H9 (cell line): ENCODE data around the gene FARP1. TPM values are rescaled to one million over a fixed set of nuclear protein-coding genes. Genes with fewer than 3 reads are reported as not detected.

Experiments
- DNase-seq: peaks from one replicate; pipeline ENCODE4 v3.0.0-alpha.2; 2017
- H2AFZ ChIP-seq: one replicate; pipeline ENCODE4 v1.6.1; 2013; ENCODE audit warnings: mild to moderate bottlenecking, low read length, control low read depth, moderate library complexity
- H2AK5ac ChIP-seq: 2 replicates; pipeline ENCODE4 v1.6.1; 2013; ENCODE audit warnings: low read length, control low read depth, mixed read lengths; ENCODE audit not compliant: insufficient read length
- H2BK120ac ChIP-seq: one replicate; pipeline ENCODE4 v1.6.1; 2013; ENCODE audit warnings: low read depth, mild to moderate bottlenecking, low read length, control low read depth, inconsistent platforms; ENCODE audit not compliant: poor library complexity, severe bottlenecking
- H2BK12ac ChIP-seq: 2 replicates; pipeline ENCODE4 v1.6.1; 2013; ENCODE audit warnings: low read length, control low read depth, mixed read lengths, low read depth; ENCODE audit not compliant: insufficient read length
- H2BK15ac ChIP-seq: 2 replicates; pipeline ENCODE4 v1.6.1; 2013; ENCODE audit warnings: low read depth, low read length, control low read depth
- H2BK20ac ChIP-seq: one replicate; pipeline ENCODE4 v1.6.1; 2013; ENCODE audit warnings: low read depth, mild to moderate bottlenecking, low read length, control low read depth, inconsistent platforms; ENCODE audit not compliant: poor library complexity, severe bottlenecking
- H2BK5ac ChIP-seq: 2 replicates; pipeline ENCODE4 v1.6.1; 2013; ENCODE audit warnings: low read length, control low read depth, mixed read lengths; ENCODE audit not compliant: insufficient read length
- H3K14ac ChIP-seq: 2 replicates; pipeline ENCODE4 v1.6.1; 2013; ENCODE audit warnings: low read length, control low read depth; ENCODE audit not compliant: insufficient read depth
- H3K18ac ChIP-seq: 2 replicates; pipeline ENCODE4 v1.6.1; 2013; ENCODE audit warnings: low read depth, mild to moderate bottlenecking, mixed read lengths, low read length, control low read depth; ENCODE audit not compliant: insufficient read length
- H3K23ac ChIP-seq: 2 replicates; pipeline ENCODE4 v1.6.1; 2013; ENCODE audit warnings: low read length, control low read depth, mixed read lengths, low read depth; ENCODE audit not compliant: insufficient read length
- H3K23me2 ChIP-seq: 2 replicates; pipeline ENCODE4 v1.6.1; 2013; ENCODE audit warnings: low read depth, mild to moderate bottlenecking, mixed read lengths, low read length, control low read depth; ENCODE audit not compliant: insufficient read length, poor library complexity, severe bottlenecking
- H3K27ac ChIP-seq: 2 replicates; pipeline ENCODE4 v1.5.1; 2013; ENCODE audit warnings: low read length, control low read depth, mixed read lengths, low read depth; ENCODE audit not compliant: insufficient read length
- H3K27me3 ChIP-seq: 2 replicates; pipeline ENCODE4 v1.6.1; 2013; ENCODE audit warnings: low read length, control low read depth, inconsistent platforms; ENCODE audit not compliant: insufficient read depth
- H3K4ac ChIP-seq: 2 replicates; pipeline ENCODE4 v1.6.1; 2013; ENCODE audit warnings: low read depth, mild to moderate bottlenecking, control low read depth, inconsistent platforms, low read length, moderate library complexity
- H3K4me1 ChIP-seq: 2 replicates; pipeline ENCODE4 v1.6.1; 2013; ENCODE audit warnings: low read length, control low read depth, inconsistent platforms; ENCODE audit not compliant: insufficient read depth
- H3K4me2 ChIP-seq: 2 replicates; pipeline ENCODE4 v1.6.1; 2013; ENCODE audit warnings: low read length, control low read depth, mixed read lengths; ENCODE audit not compliant: insufficient read length, insufficient read depth
- H3K56ac ChIP-seq: 2 replicates; pipeline ENCODE4 v1.6.1; 2013; ENCODE audit warnings: low read depth, mild to moderate bottlenecking, mixed read lengths, low read length, control low read depth; ENCODE audit not compliant: insufficient read length
- H3K79me1 ChIP-seq: 2 replicates; pipeline ENCODE4 v1.6.1; 2013; ENCODE audit warnings: low read depth, mild to moderate bottlenecking, moderate library complexity, low read length, control low read depth, inconsistent platforms; ENCODE audit not compliant: insufficient read depth, poor library complexity, severe bottlenecking
- H3K79me2 ChIP-seq: 2 replicates; pipeline ENCODE4 v1.6.1; 2013; ENCODE audit warnings: low read length, control low read depth, inconsistent platforms; ENCODE audit not compliant: insufficient read depth
- H3K9ac ChIP-seq: 2 replicates; pipeline ENCODE4 v1.6.1; 2013; ENCODE audit warnings: low read length, control low read depth, mixed read lengths; ENCODE audit not compliant: insufficient read length; ENCODE audit errors: extremely low read depth
- H3K9me3 ChIP-seq: one replicate; pipeline ENCODE4 v1.6.1; 2013; ENCODE audit warnings: low read depth, low read length, inconsistent platforms; ENCODE audit not compliant: control insufficient read depth
- H3T11ph ChIP-seq: one replicate; pipeline ENCODE4 v1.6.1; 2013; ENCODE audit warnings: mild to moderate bottlenecking, low read length, control low read depth, inconsistent platforms
- H4K20me1 ChIP-seq: one replicate; pipeline ENCODE4 v1.6.1; 2013; ENCODE audit not compliant: control insufficient read depth, insufficient read length, insufficient read depth
- H4K5ac ChIP-seq: 2 replicates; pipeline ENCODE4 v1.6.1; 2013; ENCODE audit warnings: low read depth, mild to moderate bottlenecking, mixed read lengths, low read length, control low read depth; ENCODE audit not compliant: insufficient read length
- H4K8ac ChIP-seq: replicated peaks from 2 replicates; pipeline ENCODE4 v1.6.1; 2013; ENCODE audit warnings: low read length, control low read depth, mixed read lengths, low read depth; ENCODE audit not compliant: insufficient read length
- H4K91ac ChIP-seq: 2 replicates; pipeline ENCODE4 v1.6.1; 2013; ENCODE audit warnings: low read depth, mild to moderate bottlenecking, moderate library complexity, mixed read lengths, low read length, control low read depth; ENCODE audit not compliant: insufficient read length
- H3K27ac Mint-ChIP-seq, 3 experiments: 2 replicates in 2 of 3; 3 replicates in 1 of 3; pipeline ENCODE4 v1.8.0; 2020 to 2021; ENCODE audit warnings: mixed read lengths in 3 of 3, mild to moderate bottlenecking in 1 of 3, moderate library complexity in 1 of 3
- H3K27me3 Mint-ChIP-seq: 2 replicates; pipeline ENCODE4 v1.8.0; 2021; ENCODE audit warnings: low read depth, mild to moderate bottlenecking, moderate library complexity, mixed read lengths
- H3K36me3 Mint-ChIP-seq, 3 experiments: 2 replicates in 2 of 3; 3 replicates in 1 of 3; pipeline ENCODE4 v1.8.0; 2020 to 2021; ENCODE audit warnings: low read depth in 3 of 3, mixed read lengths in 3 of 3; ENCODE audit not compliant: insufficient read depth in 1 of 3
- H3K4me1 Mint-ChIP-seq, 2 experiments: 2 replicates each; pipeline ENCODE4 v1.8.0; 2020; ENCODE audit warnings: mixed read lengths in 2 of 2
- H3K4me3 Mint-ChIP-seq, 2 experiments: 2 replicates in 1 of 2; 3 replicates in 1 of 2; pipeline ENCODE4 v1.8.0; 2020 to 2021; ENCODE audit warnings: mild to moderate bottlenecking in 2 of 2, mixed read lengths in 2 of 2, moderate library complexity in 1 of 2
- H3K9me3 Mint-ChIP-seq, 2 experiments: 2 replicates in 1 of 2; 3 replicates in 1 of 2; pipeline ENCODE4 v1.8.0; 2020; ENCODE audit warnings: mild to moderate bottlenecking in 2 of 2, mixed read lengths in 2 of 2, moderate library complexity in 1 of 2
- CTCF ChIP-seq: fragments of 200-600 bp; sonication (generic); conservative IDR thresholded peaks from 3 replicates; pipeline ENCODE4 v1.8.0; 2021; ENCODE audit warnings: antibody characterized with exemption, mild to moderate bottlenecking
- WGBS: extraction: QIAGEN DNeasy Blood & Tissue Kit; methylation state at CpG from one replicate; pipeline ENCODE4 v1.1.7; 2013; ENCODE audit warnings: missing lambda C conversion rate, low lambda C conversion rate, mixed read lengths; ENCODE audit not compliant: insufficient read length; ENCODE audit errors: extremely low coverage; 5-methylcytosine and 5-hydroxymethylcytosine counted together
- total RNA-seq: library from RNA; stranded (reverse); gene quantifications from 2 replicates; pipeline ENCODE4 v1.2.1, GENCODE V29; 2021

The FARP1 gene
- total RNA-seq, 1 experiment from 2014 or later = 95.9 TPM

- Mint-ChIP-seq H3K9me3 (no peaks in the 10 kb centered on the region), H3K4me3 (no peak overlapping the region), H3K27me3 (no peaks in the 10 kb centered on the region; the same call in 1 of the 2 replicates), H3K4me1 (peaks cover 32 to 34% of the 10 kb centered on the region in 2 experiments), H3K27ac (peak overlapping the region in 1 of 3 experiments; percentile 34; a peak in 1 of 7 replicates), H3K36me3 (peaks cover 0 to 10% (median 6%) of the 10 kb centered on the region in 3 experiments; a peak in 4 of 7 replicates)
- Histone ChIP-seq H2BK15ac (no peak overlapping the region), H2AK5ac (no peak overlapping the region), H3K27ac (no peak overlapping the region), H2BK120ac (no peak overlapping the region), H2BK5ac (no peak overlapping the region), H3K23me2 (no peaks in the 10 kb centered on the region), H3K79me2 (no peaks in the 10 kb centered on the region; the same call in 1 of the 2 replicates), H4K8ac (no peak overlapping the region), H3K4ac (no peak overlapping the region), H4K5ac (no peak overlapping the region), H2BK12ac (no peak overlapping the region), H3T11ph (no peak overlapping the region), H3K18ac (no peak overlapping the region), H3K79me1 (peaks cover 3% of the 10 kb centered on the region), H3K9me3 (no peaks in the 10 kb centered on the region), H3K27me3 (no peaks in the 10 kb centered on the region; the same call in 1 of the 2 replicates), H4K20me1 (no peaks in the 10 kb centered on the region), H3K14ac (no peak overlapping the region), H4K91ac (no peak overlapping the region), H2BK20ac (no peak overlapping the region), H3K23ac (no peak overlapping the region), H2AFZ (no peak overlapping the region), H3K9ac (no peak overlapping the region), H3K4me1 (peaks cover 2% of the 10 kb centered on the region; the same call in 1 of the 2 replicates), H3K4me2 (no peak overlapping the region), H3K56ac (no peak overlapping the region)
- DNase-seq = no peak
- no peak for TF ChIP-seq CTCF
- no CpG with 5 or more reads among the region's 4 CpGs for WGBS
Observed at GRCh38 chr13:98305670-98306069, 162.8 kb downstream of the FARP1 start.
